ENCODE data around the gene ATXN7. TPM values are rescaled to one million over a fixed set of nuclear protein-coding genes. Genes with fewer than 3 reads are reported as not detected.

ATXN7 gene
- polyA plus RNA-seq, 1 donor = 11.3 TPM

DNA sequence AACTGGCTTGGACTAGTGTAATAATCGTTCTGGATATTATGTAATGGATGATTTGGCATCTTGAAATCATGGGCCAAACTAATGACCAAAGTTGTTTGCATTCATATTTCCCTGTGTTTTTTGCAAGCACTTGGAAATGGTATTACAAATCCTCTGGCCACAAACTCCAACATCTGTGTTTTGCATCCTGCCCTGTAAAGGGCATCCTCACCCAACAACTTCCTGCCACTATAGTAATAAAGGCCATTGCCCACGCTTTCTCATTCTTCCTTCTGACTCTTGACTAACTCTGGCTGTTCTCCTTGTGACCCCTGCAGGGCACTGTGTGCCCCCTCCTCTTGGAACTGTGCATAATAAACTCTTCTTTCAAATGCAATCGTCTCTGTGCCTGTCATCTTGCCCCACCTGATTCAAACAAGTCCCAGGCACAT lies 185.0 kb downstream of the ATXN7 start:
- no peak for DNase-seq (ENCODE audit: low read depth)

DNA sequence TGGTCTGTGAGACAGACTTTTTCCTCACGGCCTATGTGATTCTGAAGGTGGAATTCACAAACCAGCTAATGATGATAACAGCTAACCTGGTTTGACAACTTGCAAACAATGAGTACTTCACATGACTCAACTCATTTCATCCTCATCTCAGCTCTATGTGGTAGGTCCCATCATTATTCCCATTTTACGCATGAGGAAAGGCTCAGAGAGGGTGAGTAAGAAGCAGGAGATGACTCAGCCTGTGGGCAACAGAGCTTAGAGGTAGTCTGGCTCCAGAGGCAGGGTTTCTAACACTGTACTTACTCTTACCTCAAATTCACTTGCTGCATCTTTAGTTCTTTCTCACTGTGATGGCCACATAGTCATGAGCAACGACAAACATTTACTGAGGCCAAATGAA lies 185.5 kb downstream of the ATXN7 start:
- DNase-seq (ENCODE audit: low read depth) = no peak

DNA sequence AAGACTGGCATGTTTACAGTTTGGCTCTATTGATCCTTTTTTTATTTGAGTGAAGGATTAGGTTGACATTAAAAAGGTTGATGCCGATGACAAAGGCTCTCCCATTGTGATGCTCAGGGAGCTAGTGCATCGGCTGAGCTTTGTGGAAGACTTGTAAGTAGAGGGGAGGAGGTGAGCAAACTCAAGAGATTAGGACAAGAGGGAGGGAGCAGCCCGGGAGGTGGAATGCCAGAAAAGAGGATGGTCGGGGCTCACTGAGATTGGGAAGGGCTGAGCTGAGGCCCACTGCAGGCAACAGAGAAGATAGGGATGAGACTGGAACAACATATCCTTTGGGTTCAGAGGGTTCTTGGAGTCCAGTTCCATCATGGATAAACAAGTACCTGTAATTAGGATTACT lies 186.2 kb downstream of the ATXN7 start:
- DNase-seq (ENCODE audit: low read depth) = no peak

Other genes starting within 250 kb of the ATXN7 start
- not detected for gene SNTN, start 211.2 kb upstream of the ATXN7 start, polyA plus RNA-seq (ENCODE audit: insufficient read length)
- gene C3orf49, start 44.6 kb upstream of the ATXN7 start, polyA plus RNA-seq (ENCODE audit: insufficient read length) = 0.22 TPM
- 52.7 TPM for gene THOC7, start 62 bp upstream of the ATXN7 start, polyA plus RNA-seq (ENCODE audit: insufficient read length)
- gene SCAANT1, start 48.5 kb downstream of the ATXN7 start, polyA plus RNA-seq (ENCODE audit: insufficient read length) = 1.0 TPM
- gene PSMD6, start 159.6 kb downstream of the ATXN7 start, polyA plus RNA-seq (ENCODE audit: insufficient read length) = 78.5 TPM

All from forelimb muscle (tissue), 1 donor.